ENCODE results near the gene LIPK.

DNA sequence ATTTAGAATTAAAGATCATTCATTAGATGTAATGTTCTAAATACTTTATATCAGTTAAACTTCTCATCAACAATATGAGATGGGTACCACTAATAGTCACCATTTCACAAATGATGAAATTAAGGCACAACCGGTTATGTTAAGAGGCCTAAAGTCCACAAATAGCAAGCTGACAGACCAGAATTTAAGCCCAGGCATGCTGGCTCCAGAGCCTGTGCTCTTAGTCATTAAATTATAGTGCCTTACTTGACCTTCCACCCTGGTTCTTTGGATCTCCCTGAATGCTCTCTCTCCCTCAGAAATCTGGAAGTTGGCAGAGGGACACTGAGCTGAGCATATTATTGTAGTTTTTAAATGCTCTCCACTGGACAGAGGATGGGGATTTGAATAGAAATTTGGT, 57.4 kb downstream of the LIPK start:
- TF ChIP-seq CTCF (IDR thresholded peaks at IDR 0.05; ENCODE audit: low read length) (no peak), EZH2 (IDR thresholded peaks at IDR 0.05; ENCODE audit: borderline replicate concordance, low read length) (no peak)
